IMR-90 (cell line): ENCODE results near the gene A1BG. TPM values are rescaled to one million over a fixed set of nuclear protein-coding genes. Genes with fewer than 3 reads are reported as not detected.
A peak's percentile ranks its signal among the peaks of the same experiment; 100 is the strongest.

Experiments
- ATAC-seq: fragments of 200-7000 bp; cut with Tn5 transposase; 2 replicates; pipeline ENCODE4 v1.9.1; 2020; ENCODE audit warnings: low read depth, mild to moderate bottlenecking, moderate library complexity
- BruUV-seq: library from RNA; stranded (reverse); fragments of 400-500 nt; replicated peaks from 2 replicates; lab custom pipeline; 2021; lab: Mats Ljungman, UMichigan
- CTCF ChIA-PET: fragments of 300-600 bp; formaldehyde crosslinking; extraction: SDS; loops from one replicate; lab custom pipeline; 2021; ENCODE audit warnings: antibody characterized with exemption; lab: Yijun Ruan, JAX
- POLR2A ChIA-PET: fragments of 300-600 bp; sonication (Branson Sonifier 250); formaldehyde crosslinking; loops from one replicate; lab custom pipeline; 2022; ENCODE audit warnings: antibody characterized with exemption; ENCODE audit not compliant: unreplicated experiment; lab: Charles Lee
- DNase-seq: peaks from one replicate; pipeline ENCODE4 v3.0.0; 2013
- H2AFZ ChIP-seq: replicated peaks from 2 replicates; pipeline ENCODE3; 2013; ENCODE audit warnings: low read length, mild to moderate bottlenecking; ENCODE audit not compliant: poor library complexity
- H2AK5ac ChIP-seq: 2 replicates; pipeline ENCODE4 v1.6.1; 2013; ENCODE audit warnings: low read depth, low read length, inconsistent platforms
- H2AK9ac ChIP-seq: replicated peaks from 2 replicates; pipeline ENCODE3; 2013; ENCODE audit warnings: mild to moderate bottlenecking, low read depth, low read length, moderate library complexity; ENCODE audit not compliant: poor library complexity
- H2BK120ac ChIP-seq: 2 replicates; pipeline ENCODE4 v1.6.1; 2013; ENCODE audit warnings: low read depth, low read length, inconsistent platforms
- H2BK15ac ChIP-seq: 3 replicates; pipeline ENCODE4 v1.6.1; 2013; ENCODE audit warnings: low read depth, low read length, inconsistent platforms
- H2BK20ac ChIP-seq: 2 replicates; pipeline ENCODE4 v1.6.1; 2013; ENCODE audit warnings: low read depth, mild to moderate bottlenecking, inconsistent platforms, low read length, moderate library complexity
- H2BK5ac ChIP-seq: 2 replicates; pipeline ENCODE4 v1.6.1; 2013; ENCODE audit warnings: mild to moderate bottlenecking, low read depth, low read length, inconsistent platforms; ENCODE audit not compliant: poor library complexity, severe bottlenecking
- H3K14ac ChIP-seq: replicated peaks from 2 replicates; pipeline ENCODE4 v1.6.1; 2013; ENCODE audit warnings: low read depth, low read length, inconsistent platforms
- H3K18ac ChIP-seq: 2 replicates; pipeline ENCODE4 v1.6.1; 2013; ENCODE audit warnings: low read depth, low read length, control low read depth
- H3K23ac ChIP-seq: 2 replicates; pipeline ENCODE4 v1.6.1; 2013; ENCODE audit warnings: low read depth, low read length, inconsistent platforms
- H3K27ac ChIP-seq: 2 replicates; pipeline ENCODE4 v1.5.1; 2013; ENCODE audit warnings: mild to moderate bottlenecking, control low read depth, low read length; ENCODE audit not compliant: insufficient read depth
- H3K27me3 ChIP-seq: 2 replicates; pipeline ENCODE4 v1.6.1; 2013; ENCODE audit warnings: low read length; ENCODE audit not compliant: control insufficient read depth, insufficient read depth
- H3K36me3 ChIP-seq: 2 replicates; pipeline ENCODE4 v1.6.1; 2013; ENCODE audit warnings: low read length, mixed read lengths; ENCODE audit not compliant: control insufficient read depth, insufficient read depth
- H3K4ac ChIP-seq: 2 replicates; pipeline ENCODE4 v1.6.1; 2013; ENCODE audit warnings: low read depth, low read length, inconsistent platforms
- H3K4me1 ChIP-seq: 2 replicates; pipeline ENCODE4 v1.6.1; 2013; ENCODE audit warnings: low read length, mixed read lengths; ENCODE audit not compliant: control insufficient read depth, insufficient read depth
- H3K4me2 ChIP-seq: 2 replicates; pipeline ENCODE4 v1.6.1; 2013; ENCODE audit warnings: low read depth, mild to moderate bottlenecking, control low read depth, low read length, moderate library complexity
- H3K4me3 ChIP-seq: 2 replicates; pipeline ENCODE4 v1.5.1; 2013; ENCODE audit warnings: low read depth, mild to moderate bottlenecking, control low read depth, low read length, moderate library complexity; ENCODE audit not compliant: insufficient read depth
- H3K56ac ChIP-seq: 2 replicates; pipeline ENCODE4 v1.6.1; 2013; ENCODE audit warnings: low read length, inconsistent platforms; ENCODE audit not compliant: insufficient read depth; ENCODE audit errors: extremely low read depth
- H3K79me1 ChIP-seq, 2 experiments: 2 replicates each; pipeline ENCODE4 v1.6.1; 2013; ENCODE audit warnings: low read length in 2 of 2, inconsistent platforms in 1 of 2, low read depth in 1 of 2
- H3K9ac ChIP-seq: 2 replicates; pipeline ENCODE4 v1.6.1; 2013; ENCODE audit warnings: low read depth, low read length, control low read depth
- H3K9me1 ChIP-seq: 2 replicates; pipeline ENCODE4 v1.6.1; 2013; ENCODE audit warnings: low read length, inconsistent platforms; ENCODE audit not compliant: insufficient read depth
- H3K9me3 ChIP-seq: 2 replicates; pipeline ENCODE4 v1.6.1; 2013; ENCODE audit warnings: low read length; ENCODE audit not compliant: control insufficient read depth, insufficient read depth
- H4K20me1 ChIP-seq: 2 replicates; pipeline ENCODE4 v1.6.1; 2013; ENCODE audit warnings: low read length, inconsistent platforms; ENCODE audit not compliant: insufficient read depth
- H4K5ac ChIP-seq: 2 replicates; pipeline ENCODE4 v1.6.1; 2013; ENCODE audit warnings: mild to moderate bottlenecking, low read depth, low read length, control low read depth
- H4K8ac ChIP-seq, 2 experiments: 2 replicates each; pipeline ENCODE4 v1.6.1; 2013; ENCODE audit warnings: low read depth in 2 of 2, low read length in 2 of 2, control low read depth in 1 of 2, inconsistent platforms in 1 of 2
- H4K91ac ChIP-seq: 2 replicates; pipeline ENCODE4 v1.6.1; 2013; ENCODE audit warnings: low read depth, low read length, inconsistent platforms; ENCODE audit not compliant: insufficient read depth
- BHLHE40 ChIP-seq: fragments of 150-350 bp; IDR thresholded peaks from 2 replicates; pipeline ENCODE4 v1.6.1; 2016; ENCODE audit warnings: mild to moderate bottlenecking, low read depth, low read length
- CEBPB ChIP-seq: IDR thresholded peaks from 2 replicates; pipeline ENCODE4 v1.6.1; 2012; ENCODE audit warnings: low read depth, low read length, improper control_type of control experiment
- FOS ChIP-seq: fragments of 150-350 bp; IDR thresholded peaks from 2 replicates; pipeline ENCODE4 v1.6.1; 2016; ENCODE audit warnings: low read depth, low read length
- MAFK ChIP-seq: IDR thresholded peaks from 2 replicates; pipeline ENCODE4 v1.6.1; 2012; ENCODE audit warnings: low read depth, low read length, improper control_type of control experiment
- MAZ ChIP-seq: IDR thresholded peaks from 2 replicates; pipeline ENCODE4 v1.6.1; 2012; ENCODE audit warnings: low read depth, mild to moderate bottlenecking, low read length, improper control_type of control experiment, moderate library complexity, borderline replicate concordance
- MXI1 ChIP-seq: IDR thresholded peaks from 2 replicates; pipeline ENCODE4 v1.6.1; 2012; ENCODE audit warnings: low read depth, mild to moderate bottlenecking, low read length, moderate library complexity, borderline replicate concordance
- POLR2A ChIP-seq: IDR thresholded peaks from 2 replicates; pipeline ENCODE4 v1.6.1; 2012; ENCODE audit warnings: mild to moderate bottlenecking, low read depth, low read length
- RAD21 ChIP-seq: IDR thresholded peaks from 2 replicates; pipeline ENCODE4 v1.6.1; 2012; ENCODE audit warnings: low read length, improper control_type of control experiment
- RCOR1 ChIP-seq: IDR thresholded peaks from 2 replicates; pipeline ENCODE4 v1.6.1; 2012; ENCODE audit warnings: mild to moderate bottlenecking, low read length, improper control_type of control experiment; ENCODE audit not compliant: insufficient replicate concordance
- RFX5 ChIP-seq: IDR thresholded peaks from 2 replicates; pipeline ENCODE4 v1.8.0; 2012; ENCODE audit warnings: low read depth, mild to moderate bottlenecking, low read length, moderate library complexity
- WGBS, 2 experiments: methylation state at CpG; one replicate each; pipeline versions ENCODE4 v1.1.5 to v1.1.7; 2013; ENCODE audit warnings: missing lambda C conversion rate in 2 of 2; ENCODE audit not compliant: insufficient read length in 1 of 2; ENCODE audit errors: extremely low coverage in 2 of 2; 5-methylcytosine and 5-hydroxymethylcytosine counted together
- dilution Hi-C: fragments of 300-500 bp; cut with HindIII; formaldehyde crosslinking; loops from one replicate; pipeline ENCODE4 v1.14.3; 2018; ENCODE audit warnings: low sequenced_read_pairs; ENCODE audit not compliant: unreplicated experiment
- in situ Hi-C: fragments of 300-500 bp; cut with MboI; formaldehyde crosslinking; loops from 3 replicates; pipeline ENCODE4 v1.14.3; 2019; ENCODE audit warnings: low sequenced_read_pairs, inconsistent platforms, mixed read lengths
- intact Hi-C: fragments of 100-400 bp; cut with micrococcal nuclease; formaldehyde crosslinking; loops from 2 replicates; pipeline ENCODE4 v1.10.0; 2022
- polyA plus RNA-seq, 3 experiments: library from polyadenylated mRNA; depleted of rRNA; stranded (reverse); fragments of >200 nt; gene quantifications; 2 replicates each; pipeline ENCODE4 v1.2.3, GENCODE V29; 2012; ENCODE audit warnings: low replicate concordance in 1 of 3
- total RNA-seq: library from RNA; depleted of rRNA; stranded (reverse); fragments of >200 nt; gene quantifications from 2 replicates; pipeline ENCODE4 v1.2.3, GENCODE V29; 2012
- TF ChIP-seq, protein P1 (sequence below): conservative IDR thresholded peaks from 2 replicates; pipeline ENCODE4 v1.5.1; 2012; ENCODE audit warnings: mild to moderate bottlenecking, low read depth, low read length, improper control_type of control experiment
- TF ChIP-seq, protein P2 (sequence below): fragments of 150-350 bp; IDR thresholded peaks from 2 replicates; pipeline ENCODE4 v1.6.1; 2016; ENCODE audit warnings: low read depth, mild to moderate bottlenecking, low read length, moderate library complexity, borderline replicate concordance
- TF ChIP-seq, protein P3 (sequence below): fragments of 150-350 bp; IDR thresholded peaks from 2 replicates; pipeline ENCODE4 v1.6.1; 2017; ENCODE audit warnings: mild to moderate bottlenecking, antibody characterized with exemption, low read length, low read depth

Gene A1BG
- total and polyA plus RNA-seq, 2 of the 4 experiments (the other 2 are of a cell fraction): 4.5 to 54.5 TPM

DNA sequence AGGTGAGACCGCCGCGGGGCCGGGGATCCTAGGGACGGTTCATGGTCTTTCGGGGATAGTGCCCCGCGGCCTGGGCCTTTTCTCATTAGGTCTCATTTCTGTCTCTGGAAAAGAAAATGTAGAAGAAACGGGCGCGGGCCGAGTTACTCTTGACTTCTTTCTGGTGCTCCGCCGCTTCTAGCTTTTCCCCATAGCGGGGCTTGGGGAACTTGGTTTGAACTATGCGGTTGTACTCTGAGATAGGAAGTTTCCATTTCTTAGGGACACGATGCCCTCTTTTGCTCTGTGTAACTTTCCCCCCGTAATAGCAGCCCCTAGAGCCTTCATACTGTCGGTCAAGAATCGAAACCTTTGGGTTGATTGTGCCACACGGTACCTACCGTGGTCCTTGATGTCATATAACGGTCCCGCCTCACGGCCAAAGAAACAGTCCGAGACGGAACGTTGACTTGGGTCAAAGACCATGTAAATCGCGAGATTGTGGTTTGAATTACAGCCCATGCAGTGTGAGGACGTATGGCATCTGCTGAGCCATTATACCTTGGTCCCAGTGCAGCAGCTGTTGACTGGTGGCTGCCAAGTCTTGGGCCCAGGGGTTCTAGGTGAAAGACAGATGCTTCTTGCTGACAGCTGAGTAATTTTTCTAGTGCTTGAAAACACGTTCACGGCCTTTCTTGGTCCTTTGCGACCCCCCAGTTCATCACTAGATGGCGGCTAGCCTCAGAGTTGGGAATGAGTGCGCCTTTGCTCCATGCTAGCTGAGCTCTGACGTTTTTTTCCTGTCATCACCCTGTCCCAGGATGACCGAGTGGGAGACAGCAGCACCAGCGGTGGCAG, 34.3 kb upstream of the A1BG start:
- H3K4me1 ChIP-seq: peaks cover 9% of the 10 kb centered on the region
- dilution Hi-C loops (no loop called here), intact Hi-C loops (loop anchor here (1.0 kb wide), 1 partner anchor 112 kb away; no protein-coding TSS in a partner anchor), in situ Hi-C loops (no loop called here)
- H3K9ac ChIP-seq: peak overlapping the region; percentile 93
- H4K5ac ChIP-seq: no peak overlapping the region
- no peak overlapping the region for H2BK20ac ChIP-seq
- DNase-seq (no peak), ATAC-seq (no peak)
- peak overlapping the region; percentile 20; the same call in 1 of the 2 replicates for H3K27ac ChIP-seq
- H3K4ac ChIP-seq: peak overlapping the region; percentile 71; the same call in 1 of the 2 replicates
- H4K20me1 ChIP-seq: peaks cover 36% of the 10 kb centered on the region
- peak overlapping the region; percentile 77 for H2AFZ ChIP-seq
- no peak overlapping the region for H2BK120ac ChIP-seq
- peak overlapping the region; percentile 31; the same call in 1 of the 2 replicates for H4K91ac ChIP-seq
- peak overlapping the region; percentile 92 for H3K14ac ChIP-seq
- TSS peak; percentile 46 for BruUV-seq
- peaks cover 21% of the 10 kb centered on the region for H3K9me1 ChIP-seq
- TF ChIP-seq, protein P1, sequence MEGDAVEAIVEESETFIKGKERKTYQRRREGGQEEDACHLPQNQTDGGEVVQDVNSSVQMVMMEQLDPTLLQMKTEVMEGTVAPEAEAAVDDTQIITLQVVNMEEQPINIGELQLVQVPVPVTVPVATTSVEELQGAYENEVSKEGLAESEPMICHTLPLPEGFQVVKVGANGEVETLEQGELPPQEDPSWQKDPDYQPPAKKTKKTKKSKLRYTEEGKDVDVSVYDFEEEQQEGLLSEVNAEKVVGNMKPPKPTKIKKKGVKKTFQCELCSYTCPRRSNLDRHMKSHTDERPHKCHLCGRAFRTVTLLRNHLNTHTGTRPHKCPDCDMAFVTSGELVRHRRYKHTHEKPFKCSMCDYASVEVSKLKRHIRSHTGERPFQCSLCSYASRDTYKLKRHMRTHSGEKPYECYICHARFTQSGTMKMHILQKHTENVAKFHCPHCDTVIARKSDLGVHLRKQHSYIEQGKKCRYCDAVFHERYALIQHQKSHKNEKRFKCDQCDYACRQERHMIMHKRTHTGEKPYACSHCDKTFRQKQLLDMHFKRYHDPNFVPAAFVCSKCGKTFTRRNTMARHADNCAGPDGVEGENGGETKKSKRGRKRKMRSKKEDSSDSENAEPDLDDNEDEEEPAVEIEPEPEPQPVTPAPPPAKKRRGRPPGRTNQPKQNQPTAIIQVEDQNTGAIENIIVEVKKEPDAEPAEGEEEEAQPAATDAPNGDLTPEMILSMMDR: no peak
- TF ChIP-seq MXI1 (no peak), BHLHE40 (no peak), MAZ (no peak), RAD21 (no peak), POLR2A (no peak), RCOR1 (no peak), FOS (no peak), MAFK (no peak), RFX5 (no peak), CEBPB (no peak)
- TF ChIP-seq, protein P2, sequence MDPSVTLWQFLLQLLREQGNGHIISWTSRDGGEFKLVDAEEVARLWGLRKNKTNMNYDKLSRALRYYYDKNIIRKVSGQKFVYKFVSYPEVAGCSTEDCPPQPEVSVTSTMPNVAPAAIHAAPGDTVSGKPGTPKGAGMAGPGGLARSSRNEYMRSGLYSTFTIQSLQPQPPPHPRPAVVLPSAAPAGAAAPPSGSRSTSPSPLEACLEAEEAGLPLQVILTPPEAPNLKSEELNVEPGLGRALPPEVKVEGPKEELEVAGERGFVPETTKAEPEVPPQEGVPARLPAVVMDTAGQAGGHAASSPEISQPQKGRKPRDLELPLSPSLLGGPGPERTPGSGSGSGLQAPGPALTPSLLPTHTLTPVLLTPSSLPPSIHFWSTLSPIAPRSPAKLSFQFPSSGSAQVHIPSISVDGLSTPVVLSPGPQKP: no peak
- TF ChIP-seq, protein P3, sequence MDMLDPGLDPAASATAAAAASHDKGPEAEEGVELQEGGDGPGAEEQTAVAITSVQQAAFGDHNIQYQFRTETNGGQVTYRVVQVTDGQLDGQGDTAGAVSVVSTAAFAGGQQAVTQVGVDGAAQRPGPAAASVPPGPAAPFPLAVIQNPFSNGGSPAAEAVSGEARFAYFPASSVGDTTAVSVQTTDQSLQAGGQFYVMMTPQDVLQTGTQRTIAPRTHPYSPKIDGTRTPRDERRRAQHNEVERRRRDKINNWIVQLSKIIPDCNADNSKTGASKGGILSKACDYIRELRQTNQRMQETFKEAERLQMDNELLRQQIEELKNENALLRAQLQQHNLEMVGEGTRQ: no peak
- peak overlapping the region; percentile 41 to 56; a peak in 2 of 4 replicates for H4K8ac ChIP-seq
- peak overlapping the region; percentile 97 for H3K4me2 ChIP-seq
- H2BK15ac ChIP-seq: no peak overlapping the region
- no peaks in the 10 kb centered on the region for H3K27me3 ChIP-seq
- CTCF ChIA-PET: no interaction called here
- peak overlapping the region; percentile 61 for H3K4me3 ChIP-seq
- H3K36me3 ChIP-seq: peaks cover 5% of the 10 kb centered on the region
- 11% methylated on average over 25 of the region's 39 CpGs; no CpG with 5 or more reads in 1 of the 2 experiments for WGBS, 2 experiments
- H3K79me1 ChIP-seq: peaks cover 13 to 53% of the 10 kb centered on the region in 2 experiments
- H2AK9ac ChIP-seq: peak overlapping the region; percentile 100
- no peak overlapping the region for H2BK5ac ChIP-seq
- POLR2A ChIA-PET: no interaction called here
- no peak overlapping the region for H3K18ac ChIP-seq
- peak overlapping the region; percentile 83 for H3K23ac ChIP-seq
- H2AK5ac ChIP-seq: peak overlapping the region; percentile 95
- peak overlapping the region; percentile 79 for H3K56ac ChIP-seq
- no peaks in the 10 kb centered on the region for H3K9me3 ChIP-seq
